Coronary artery (tissue), 2 donors: ENCODE measurements around the gene FXN.

Experiments used
- DNase-seq: peaks from one replicate; pipeline ENCODE4 v3.0.0-alpha.2; 2017; ENCODE audit warnings: low spot score
- H3K27ac ChIP-seq, 2 donors: fragments of 200-600 bp; sonication (generic); one replicate each; pipeline ENCODE4 v1.5.1; 2016 to 2019
- H3K4me3 ChIP-seq: fragments of 200-600 bp; sonication (generic); 2 replicates; pipeline ENCODE4 v1.5.1; 2016; ENCODE audit warnings: mild to moderate bottlenecking, moderate library complexity
- TF ChIP-seq, protein P1 (sequence below): fragments of 200-600 bp; sonication (generic); IDR thresholded peaks from one replicate; pipeline ENCODE4 v1.5.1; 2019; ENCODE audit warnings: antibody characterized with exemption

The FXN gene

DNA sequence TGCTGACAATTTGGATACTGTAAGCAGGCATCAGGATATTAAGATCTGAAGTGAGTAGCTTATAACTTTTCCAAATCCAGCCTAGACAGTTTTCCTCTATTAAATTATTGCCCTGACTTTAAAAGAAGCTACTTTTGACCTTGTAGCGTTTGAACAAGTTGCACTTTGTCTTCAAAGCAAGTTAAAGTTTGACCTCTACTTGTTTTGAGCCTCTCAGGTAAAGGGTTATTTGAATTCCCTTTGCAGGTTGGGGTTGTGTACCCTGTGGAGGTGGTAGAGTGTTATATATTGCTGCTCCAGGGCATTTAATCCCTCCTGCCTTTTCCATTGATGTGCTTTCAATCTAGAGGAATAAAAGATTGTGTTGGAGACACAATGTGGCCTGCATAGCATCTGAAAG is 30.1 kb downstream of the FXN start:
- TF ChIP-seq, protein P1, sequence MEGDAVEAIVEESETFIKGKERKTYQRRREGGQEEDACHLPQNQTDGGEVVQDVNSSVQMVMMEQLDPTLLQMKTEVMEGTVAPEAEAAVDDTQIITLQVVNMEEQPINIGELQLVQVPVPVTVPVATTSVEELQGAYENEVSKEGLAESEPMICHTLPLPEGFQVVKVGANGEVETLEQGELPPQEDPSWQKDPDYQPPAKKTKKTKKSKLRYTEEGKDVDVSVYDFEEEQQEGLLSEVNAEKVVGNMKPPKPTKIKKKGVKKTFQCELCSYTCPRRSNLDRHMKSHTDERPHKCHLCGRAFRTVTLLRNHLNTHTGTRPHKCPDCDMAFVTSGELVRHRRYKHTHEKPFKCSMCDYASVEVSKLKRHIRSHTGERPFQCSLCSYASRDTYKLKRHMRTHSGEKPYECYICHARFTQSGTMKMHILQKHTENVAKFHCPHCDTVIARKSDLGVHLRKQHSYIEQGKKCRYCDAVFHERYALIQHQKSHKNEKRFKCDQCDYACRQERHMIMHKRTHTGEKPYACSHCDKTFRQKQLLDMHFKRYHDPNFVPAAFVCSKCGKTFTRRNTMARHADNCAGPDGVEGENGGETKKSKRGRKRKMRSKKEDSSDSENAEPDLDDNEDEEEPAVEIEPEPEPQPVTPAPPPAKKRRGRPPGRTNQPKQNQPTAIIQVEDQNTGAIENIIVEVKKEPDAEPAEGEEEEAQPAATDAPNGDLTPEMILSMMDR, result no peak
- Histone ChIP-seq H3K27ac (no peak overlapping the region), H3K4me3 (no peak overlapping the region)
- DNase-seq, result no peak

DNA sequence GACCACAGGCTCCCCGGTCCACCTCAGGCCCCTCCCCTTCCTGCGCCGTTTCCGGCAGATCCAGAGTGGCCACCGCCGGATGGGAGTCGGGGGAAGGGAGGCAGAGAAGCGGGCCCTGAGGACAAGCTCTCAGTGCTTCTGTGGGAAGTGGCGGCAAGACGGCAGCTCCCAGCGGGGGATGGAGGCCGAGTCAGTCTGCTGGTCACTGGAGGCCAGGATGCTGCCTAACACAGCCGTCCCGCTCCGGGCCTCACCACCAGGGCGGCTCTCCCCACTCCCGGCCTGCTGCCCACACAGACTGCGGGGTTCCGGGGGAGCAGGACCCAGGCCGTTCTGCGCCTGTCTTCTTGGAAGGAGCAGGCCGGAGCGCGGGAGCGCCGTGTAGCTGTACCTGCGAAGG is 31.4 kb downstream of the FXN start:
- TF ChIP-seq, protein P1, result no peak
- no peak overlapping the region for H3K27ac ChIP-seq
- DNase-seq, result no peak
- H3K4me3 ChIP-seq, result no peak overlapping the region

DNA sequence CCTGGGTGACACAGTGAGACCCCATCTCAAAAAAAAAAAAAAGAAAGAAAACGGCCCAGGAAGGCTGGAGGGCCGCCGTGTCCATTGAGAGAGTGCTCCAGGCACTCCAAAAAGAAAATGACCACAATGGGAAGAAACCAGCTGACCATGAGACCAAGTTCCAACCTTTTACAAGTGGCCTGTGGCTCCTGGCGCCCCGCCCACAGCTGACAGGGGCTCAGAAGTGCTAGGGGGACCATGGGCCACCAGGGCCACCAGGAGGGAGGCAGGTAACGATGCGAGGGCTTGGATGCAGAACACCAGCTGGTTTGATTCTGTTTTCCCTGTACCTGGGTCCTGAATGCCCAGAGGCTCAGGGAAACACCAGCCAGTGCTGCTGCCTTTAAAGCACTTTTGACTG is 34.6 kb downstream of the FXN start:
- no peak overlapping the region for H3K27ac ChIP-seq
- TF ChIP-seq, protein P1, result no peak
- DNase-seq, result no peak
- H3K4me3 ChIP-seq, result no peak overlapping the region

DNA sequence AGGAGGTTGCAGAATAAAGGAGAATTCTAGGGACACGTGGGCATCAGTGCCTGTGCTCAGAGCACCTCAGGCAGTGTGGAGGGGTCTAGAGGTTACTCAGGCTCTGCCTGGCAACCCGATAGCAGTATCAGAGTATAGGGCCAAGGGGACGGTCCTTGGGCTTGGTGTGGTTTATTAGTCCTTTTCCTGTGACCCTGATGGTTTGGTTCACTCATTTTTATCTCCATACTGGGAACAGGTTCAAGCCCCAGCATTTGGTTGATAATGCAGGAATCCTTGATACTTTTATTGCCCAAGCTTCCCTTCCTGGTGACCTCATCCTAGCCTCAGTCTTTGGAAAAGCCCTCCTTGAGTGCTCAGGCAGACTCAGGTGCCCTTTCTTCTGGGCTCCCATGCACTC is 35.5 kb downstream of the FXN start:
- TF ChIP-seq, protein P1, result no peak
- H3K27ac ChIP-seq, result peak overlapping the region in 1 of 2 donors; percentile 23
- DNase-seq, result no peak
- H3K4me3 ChIP-seq, result no peak overlapping the region

DNA sequence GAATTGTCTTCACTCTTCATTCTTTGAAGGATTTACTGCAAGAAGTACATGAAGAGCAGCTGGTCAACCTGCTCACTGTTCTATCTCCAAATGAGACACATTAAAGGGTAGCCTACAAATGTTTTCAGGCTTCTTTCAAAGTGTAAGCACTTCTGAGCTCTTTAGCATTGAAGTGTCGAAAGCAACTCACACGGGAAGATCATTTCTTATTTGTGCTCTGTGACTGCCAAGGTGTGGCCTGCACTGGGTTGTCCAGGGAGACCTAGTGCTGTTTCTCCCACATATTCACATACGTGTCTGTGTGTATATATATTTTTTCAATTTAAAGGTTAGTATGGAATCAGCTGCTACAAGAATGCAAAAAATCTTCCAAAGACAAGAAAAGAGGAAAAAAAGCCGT is 37.6 kb downstream of the FXN start:
- TF ChIP-seq, protein P1, result no peak
- no peak overlapping the region for H3K4me3 ChIP-seq
- DNase-seq, result no peak
- H3K27ac ChIP-seq, result no peak overlapping the region

DNA sequence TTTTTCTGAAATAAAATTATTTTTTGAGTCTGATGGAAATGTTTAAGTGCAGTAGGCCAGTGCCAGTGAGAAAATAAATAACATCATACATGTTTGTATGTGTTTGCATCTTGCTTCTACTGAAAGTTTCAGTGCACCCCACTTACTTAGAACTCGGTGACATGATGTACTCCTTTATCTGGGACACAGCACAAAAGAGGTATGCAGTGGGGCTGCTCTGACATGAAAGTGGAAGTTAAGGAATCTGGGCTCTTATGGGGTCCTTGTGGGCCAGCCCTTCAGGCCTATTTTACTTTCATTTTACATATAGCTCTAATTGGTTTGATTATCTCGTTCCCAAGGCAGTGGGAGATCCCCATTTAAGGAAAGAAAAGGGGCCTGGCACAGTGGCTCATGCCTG is 39.2 kb downstream of the FXN start:
- TF ChIP-seq, protein P1, result no peak
- no peak for DNase-seq
- no peak overlapping the region for H3K4me3 ChIP-seq
- no peak overlapping the region for H3K27ac ChIP-seq

DNA sequence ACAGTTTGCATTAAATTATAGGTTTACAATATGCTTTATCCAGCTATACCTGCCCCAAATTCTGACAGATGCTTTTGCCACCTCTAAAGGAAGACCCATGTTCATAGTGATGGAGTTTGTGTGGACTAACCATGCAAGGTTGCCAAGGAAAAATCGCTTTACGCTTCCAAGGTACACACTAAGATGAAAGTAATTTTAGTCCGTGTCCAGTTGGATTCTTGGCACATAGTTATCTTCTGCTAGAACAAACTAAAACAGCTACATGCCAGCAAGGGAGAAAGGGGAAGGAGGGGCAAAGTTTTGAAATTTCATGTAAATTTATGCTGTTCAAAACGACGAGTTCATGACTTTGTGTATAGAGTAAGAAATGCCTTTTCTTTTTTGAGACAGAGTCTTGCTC is 41.0 kb downstream of the FXN start:
- peak overlapping the region; percentile 3 to 86 for H3K27ac ChIP-seq
- TF ChIP-seq, protein P1, result no peak

More for the DNA sequence above, 41.0 kb downstream of the FXN start:
- no peak overlapping the region for H3K4me3 ChIP-seq
- DNase-seq, result no peak
